H9 (cell line): ENCODE measurements around the gene PRR30. TPM values are rescaled to one million over a fixed set of nuclear protein-coding genes. Genes with fewer than 3 reads are reported as not detected.
A peak's percentile ranks its signal among the peaks of the same experiment; 100 is the strongest.

Experiments used
- DNase-seq: peaks from one replicate; pipeline ENCODE4 v3.0.0-alpha.2; 2017
- H2AFZ ChIP-seq: one replicate; pipeline ENCODE4 v1.6.1; 2013; ENCODE audit warnings: mild to moderate bottlenecking, low read length, control low read depth, moderate library complexity
- H2AK5ac ChIP-seq: 2 replicates; pipeline ENCODE4 v1.6.1; 2013; ENCODE audit warnings: low read length, control low read depth, mixed read lengths; ENCODE audit not compliant: insufficient read length
- H2BK120ac ChIP-seq: one replicate; pipeline ENCODE4 v1.6.1; 2013; ENCODE audit warnings: low read depth, mild to moderate bottlenecking, low read length, control low read depth, inconsistent platforms; ENCODE audit not compliant: poor library complexity, severe bottlenecking
- H2BK12ac ChIP-seq: 2 replicates; pipeline ENCODE4 v1.6.1; 2013; ENCODE audit warnings: low read length, control low read depth, mixed read lengths, low read depth; ENCODE audit not compliant: insufficient read length
- H2BK15ac ChIP-seq: 2 replicates; pipeline ENCODE4 v1.6.1; 2013; ENCODE audit warnings: low read depth, low read length, control low read depth
- H2BK20ac ChIP-seq: one replicate; pipeline ENCODE4 v1.6.1; 2013; ENCODE audit warnings: low read depth, mild to moderate bottlenecking, low read length, control low read depth, inconsistent platforms; ENCODE audit not compliant: poor library complexity, severe bottlenecking
- H2BK5ac ChIP-seq: 2 replicates; pipeline ENCODE4 v1.6.1; 2013; ENCODE audit warnings: low read length, control low read depth, mixed read lengths; ENCODE audit not compliant: insufficient read length
- H3K14ac ChIP-seq: 2 replicates; pipeline ENCODE4 v1.6.1; 2013; ENCODE audit warnings: low read length, control low read depth; ENCODE audit not compliant: insufficient read depth
- H3K18ac ChIP-seq: 2 replicates; pipeline ENCODE4 v1.6.1; 2013; ENCODE audit warnings: low read depth, mild to moderate bottlenecking, mixed read lengths, low read length, control low read depth; ENCODE audit not compliant: insufficient read length
- H3K23ac ChIP-seq: 2 replicates; pipeline ENCODE4 v1.6.1; 2013; ENCODE audit warnings: low read length, control low read depth, mixed read lengths, low read depth; ENCODE audit not compliant: insufficient read length
- H3K23me2 ChIP-seq: 2 replicates; pipeline ENCODE4 v1.6.1; 2013; ENCODE audit warnings: low read depth, mild to moderate bottlenecking, mixed read lengths, low read length, control low read depth; ENCODE audit not compliant: insufficient read length, poor library complexity, severe bottlenecking
- H3K27ac ChIP-seq: 2 replicates; pipeline ENCODE4 v1.5.1; 2013; ENCODE audit warnings: low read length, control low read depth, mixed read lengths, low read depth; ENCODE audit not compliant: insufficient read length
- H3K27me3 ChIP-seq: 2 replicates; pipeline ENCODE4 v1.6.1; 2013; ENCODE audit warnings: low read length, control low read depth, inconsistent platforms; ENCODE audit not compliant: insufficient read depth
- H3K4ac ChIP-seq: 2 replicates; pipeline ENCODE4 v1.6.1; 2013; ENCODE audit warnings: low read depth, mild to moderate bottlenecking, control low read depth, inconsistent platforms, low read length, moderate library complexity
- H3K4me1 ChIP-seq: 2 replicates; pipeline ENCODE4 v1.6.1; 2013; ENCODE audit warnings: low read length, control low read depth, inconsistent platforms; ENCODE audit not compliant: insufficient read depth
- H3K4me2 ChIP-seq: 2 replicates; pipeline ENCODE4 v1.6.1; 2013; ENCODE audit warnings: low read length, control low read depth, mixed read lengths; ENCODE audit not compliant: insufficient read length, insufficient read depth
- H3K56ac ChIP-seq: 2 replicates; pipeline ENCODE4 v1.6.1; 2013; ENCODE audit warnings: low read depth, mild to moderate bottlenecking, mixed read lengths, low read length, control low read depth; ENCODE audit not compliant: insufficient read length
- H3K79me1 ChIP-seq: 2 replicates; pipeline ENCODE4 v1.6.1; 2013; ENCODE audit warnings: low read depth, mild to moderate bottlenecking, moderate library complexity, low read length, control low read depth, inconsistent platforms; ENCODE audit not compliant: insufficient read depth, poor library complexity, severe bottlenecking
- H3K79me2 ChIP-seq: 2 replicates; pipeline ENCODE4 v1.6.1; 2013; ENCODE audit warnings: low read length, control low read depth, inconsistent platforms; ENCODE audit not compliant: insufficient read depth
- H3K9ac ChIP-seq: 2 replicates; pipeline ENCODE4 v1.6.1; 2013; ENCODE audit warnings: low read length, control low read depth, mixed read lengths; ENCODE audit not compliant: insufficient read length; ENCODE audit errors: extremely low read depth
- H3K9me3 ChIP-seq: one replicate; pipeline ENCODE4 v1.6.1; 2013; ENCODE audit warnings: low read depth, low read length, inconsistent platforms; ENCODE audit not compliant: control insufficient read depth
- H3T11ph ChIP-seq: one replicate; pipeline ENCODE4 v1.6.1; 2013; ENCODE audit warnings: mild to moderate bottlenecking, low read length, control low read depth, inconsistent platforms
- H4K20me1 ChIP-seq: one replicate; pipeline ENCODE4 v1.6.1; 2013; ENCODE audit not compliant: control insufficient read depth, insufficient read length, insufficient read depth
- H4K5ac ChIP-seq: 2 replicates; pipeline ENCODE4 v1.6.1; 2013; ENCODE audit warnings: low read depth, mild to moderate bottlenecking, mixed read lengths, low read length, control low read depth; ENCODE audit not compliant: insufficient read length
- H4K8ac ChIP-seq: replicated peaks from 2 replicates; pipeline ENCODE4 v1.6.1; 2013; ENCODE audit warnings: low read length, control low read depth, mixed read lengths, low read depth; ENCODE audit not compliant: insufficient read length
- H4K91ac ChIP-seq: 2 replicates; pipeline ENCODE4 v1.6.1; 2013; ENCODE audit warnings: low read depth, mild to moderate bottlenecking, moderate library complexity, mixed read lengths, low read length, control low read depth; ENCODE audit not compliant: insufficient read length
- H3K27ac Mint-ChIP-seq, 3 experiments: 2 replicates in 2 of 3; 3 replicates in 1 of 3; pipeline ENCODE4 v1.8.0; 2020 to 2021; ENCODE audit warnings: mixed read lengths in 3 of 3, mild to moderate bottlenecking in 1 of 3, moderate library complexity in 1 of 3
- H3K27me3 Mint-ChIP-seq: 2 replicates; pipeline ENCODE4 v1.8.0; 2021; ENCODE audit warnings: low read depth, mild to moderate bottlenecking, moderate library complexity, mixed read lengths
- H3K36me3 Mint-ChIP-seq, 3 experiments: 2 replicates in 2 of 3; 3 replicates in 1 of 3; pipeline ENCODE4 v1.8.0; 2020 to 2021; ENCODE audit warnings: low read depth in 3 of 3, mixed read lengths in 3 of 3; ENCODE audit not compliant: insufficient read depth in 1 of 3
- H3K4me1 Mint-ChIP-seq, 2 experiments: 2 replicates each; pipeline ENCODE4 v1.8.0; 2020; ENCODE audit warnings: mixed read lengths in 2 of 2
- H3K4me3 Mint-ChIP-seq, 2 experiments: 2 replicates in 1 of 2; 3 replicates in 1 of 2; pipeline ENCODE4 v1.8.0; 2020 to 2021; ENCODE audit warnings: mild to moderate bottlenecking in 2 of 2, mixed read lengths in 2 of 2, moderate library complexity in 1 of 2
- H3K9me3 Mint-ChIP-seq, 2 experiments: 2 replicates in 1 of 2; 3 replicates in 1 of 2; pipeline ENCODE4 v1.8.0; 2020; ENCODE audit warnings: mild to moderate bottlenecking in 2 of 2, mixed read lengths in 2 of 2, moderate library complexity in 1 of 2
- CTCF ChIP-seq: fragments of 200-600 bp; sonication (generic); conservative IDR thresholded peaks from 3 replicates; pipeline ENCODE4 v1.8.0; 2021; ENCODE audit warnings: antibody characterized with exemption, mild to moderate bottlenecking
- WGBS: extraction: QIAGEN DNeasy Blood & Tissue Kit; methylation state at CpG from one replicate; pipeline ENCODE4 v1.1.7; 2013; ENCODE audit warnings: missing lambda C conversion rate, low lambda C conversion rate, mixed read lengths; ENCODE audit not compliant: insufficient read length; ENCODE audit errors: extremely low coverage; 5-methylcytosine and 5-hydroxymethylcytosine counted together
- total RNA-seq: library from RNA; stranded (reverse); gene quantifications from 2 replicates; pipeline ENCODE4 v1.2.1, GENCODE V29; 2021

The PRR30 gene
- total RNA-seq, 1 experiment from 2014 or later = not detected

GRCh38 chr2:27094353-27094984, 44.7 kb downstream of the PRR30 start:
- Histone ChIP-seq H3K79me1 (no peaks in the 10 kb centered on the region), H3K14ac (no peak overlapping the region), H3K79me2 (no peaks in the 10 kb centered on the region), H2AFZ (no peak overlapping the region), H4K91ac (no peak overlapping the region), H2BK20ac (no peak overlapping the region), H3K23me2 (no peaks in the 10 kb centered on the region), H2AK5ac (no peak overlapping the region), H2BK12ac (no peak overlapping the region), H2BK15ac (no peak overlapping the region), H3K4me1 (no peaks in the 10 kb centered on the region), H3K4me2 (no peak overlapping the region), H3K23ac (no peak overlapping the region), H3T11ph (no peak overlapping the region), H4K5ac (no peak overlapping the region), H3K27me3 (no peaks in the 10 kb centered on the region), H2BK5ac (no peak overlapping the region), H3K27ac (no peak overlapping the region), H4K8ac (no peak overlapping the region), H3K9me3 (no peaks in the 10 kb centered on the region), H4K20me1 (peaks cover 3% of the 10 kb centered on the region), H3K9ac (no peak overlapping the region), H3K56ac (no peak overlapping the region), H2BK120ac (no peak overlapping the region), H3K4ac (no peak overlapping the region), H3K18ac (no peak overlapping the region)
- Mint-ChIP-seq H3K4me3 (no peak overlapping the region), H3K27me3 (no peaks in the 10 kb centered on the region), H3K27ac (peak overlapping the region in 1 of 3 experiments; percentile 91; a peak in 2 of 7 replicates), H3K9me3 (no peaks in the 10 kb centered on the region; a peak in 1 of 5 replicates), H3K4me1 (peaks cover 8 to 10% of the 10 kb centered on the region in 2 experiments), H3K36me3 (no peaks in the 10 kb centered on the region; a peak in 2 of 7 replicates)
- TF ChIP-seq CTCF = no peak
- no peak for DNase-seq
- no CpG with 5 or more reads among the region's 24 CpGs for WGBS
